Neuronal stem cell (in vitro differentiated cells): Measurements from ENCODE around the gene RER1.
A peak's percentile ranks its signal among the peaks of the same experiment; 100 is the strongest.

ENCODE experiments used
- DNase-seq: peaks from one replicate; pipeline ENCODE4 v3.0.0-alpha.2; 2013; ENCODE audit warnings: low spot score
- H2AFZ ChIP-seq: one replicate; pipeline ENCODE4 v1.6.1; 2013; ENCODE audit warnings: mild to moderate bottlenecking, low read length, inconsistent platforms
- H2AK5ac ChIP-seq: 2 replicates; pipeline ENCODE4 v1.6.1; 2013; ENCODE audit warnings: low read depth, mild to moderate bottlenecking, inconsistent platforms, low read length, moderate library complexity, mixed read lengths
- H2BK120ac ChIP-seq: 2 replicates; pipeline ENCODE4 v1.6.1; 2013; ENCODE audit warnings: low read depth, mild to moderate bottlenecking, inconsistent platforms, low read length, moderate library complexity, mixed read lengths
- H2BK12ac ChIP-seq: one replicate; pipeline ENCODE4 v1.6.1; 2013; ENCODE audit warnings: low read length, inconsistent platforms
- H2BK15ac ChIP-seq: 2 replicates; pipeline ENCODE4 v1.6.1; 2013; ENCODE audit warnings: mild to moderate bottlenecking, low read length, inconsistent platforms, mixed read lengths
- H2BK5ac ChIP-seq: one replicate; pipeline ENCODE4 v1.6.1; 2013; ENCODE audit warnings: inconsistent platforms, mild to moderate bottlenecking, low read length, moderate library complexity
- H3K14ac ChIP-seq: one replicate; pipeline ENCODE4 v1.6.1; 2013; ENCODE audit warnings: low read length, inconsistent platforms
- H3K18ac ChIP-seq: 2 replicates; pipeline ENCODE4 v1.6.1; 2013; ENCODE audit warnings: low read length, inconsistent platforms
- H3K23ac ChIP-seq: 2 replicates; pipeline ENCODE4 v1.6.1; 2013; ENCODE audit warnings: low read depth, mild to moderate bottlenecking, mixed read lengths, low read length, inconsistent platforms; ENCODE audit not compliant: poor library complexity
- H3K27ac ChIP-seq: replicated peaks from 3 replicates; pipeline ENCODE4 v1.5.1; 2013; ENCODE audit warnings: low read length, inconsistent platforms
- H3K27me3 ChIP-seq, 3 experiments: 2 replicates each; pipeline ENCODE4 v1.6.1; 2013; ENCODE audit warnings: low read length in 3 of 3, mild to moderate bottlenecking in 2 of 3, inconsistent platforms in 1 of 3, low read depth in 1 of 3, mixed read lengths in 1 of 3, moderate library complexity in 1 of 3; ENCODE audit not compliant: control insufficient read depth in 3 of 3, insufficient read depth in 3 of 3
- H3K36me3 ChIP-seq, 2 donors: replicated peaks in 1 of 2; 2 replicates each; pipeline ENCODE4 v1.6.1; 2013; ENCODE audit warnings: low read length in 2 of 2; ENCODE audit not compliant: control insufficient read depth in 2 of 2, insufficient read depth in 2 of 2
- H3K4ac ChIP-seq: 2 replicates; pipeline ENCODE4 v1.6.1; 2013; ENCODE audit warnings: inconsistent platforms, mild to moderate bottlenecking, low read length, moderate library complexity
- H3K4me1 ChIP-seq, 2 donors: 1 replicate in 1 of 2; 2 replicates in 1 of 2; pipeline ENCODE4 v1.6.1; 2013; ENCODE audit warnings: low read length in 2 of 2, low read depth in 1 of 2; ENCODE audit not compliant: control insufficient read depth in 2 of 2, insufficient read depth in 1 of 2
- H3K4me2 ChIP-seq: one replicate; pipeline ENCODE4 v1.6.1; 2013; ENCODE audit warnings: mild to moderate bottlenecking, low read length, inconsistent platforms; ENCODE audit not compliant: insufficient read depth, poor library complexity, severe bottlenecking
- H3K4me3 ChIP-seq, 2 donors: 2 replicates each; pipeline ENCODE4 v1.5.1; 2013; ENCODE audit warnings: low read length in 2 of 2, mild to moderate bottlenecking in 2 of 2, inconsistent platforms in 1 of 2, moderate library complexity in 1 of 2
- H3K79me1 ChIP-seq: one replicate; pipeline ENCODE4 v1.6.1; 2013; ENCODE audit warnings: low read depth, mild to moderate bottlenecking, inconsistent platforms, low read length, moderate library complexity
- H3K9ac ChIP-seq: one replicate; pipeline ENCODE4 v1.6.1; 2013; ENCODE audit warnings: mild to moderate bottlenecking, low read depth, low read length, inconsistent platforms; ENCODE audit not compliant: poor library complexity
- H3K9me3 ChIP-seq, 2 donors: replicated peaks in 1 of 2; 2 replicates each; pipeline versions ENCODE3 to v1.6.1; 2013; ENCODE audit warnings: low read length in 2 of 2, mild to moderate bottlenecking in 2 of 2, inconsistent platforms in 1 of 2, low read depth in 1 of 2, mixed read lengths in 1 of 2, moderate library complexity in 1 of 2; ENCODE audit not compliant: control insufficient read depth in 2 of 2, insufficient read depth in 1 of 2
- H4K8ac ChIP-seq: one replicate; pipeline ENCODE4 v1.6.1; 2013; ENCODE audit warnings: low read depth, mild to moderate bottlenecking, inconsistent platforms, low read length, moderate library complexity
- H4K91ac ChIP-seq: one replicate; pipeline ENCODE4 v1.6.1; 2013; ENCODE audit warnings: low read length, low read depth, mild to moderate bottlenecking, inconsistent platforms; ENCODE audit not compliant: poor library complexity
- WGBS, 2 donors: extraction: QIAGEN DNeasy Blood & Tissue Kit; methylation state at CpG; one replicate each; pipeline ENCODE4 v1.1.7; 2013; ENCODE audit warnings: missing lambda C conversion rate in 2 of 2, mixed read lengths in 1 of 2; ENCODE audit not compliant: insufficient read length in 2 of 2, insufficient replicate concordance in 1 of 2; ENCODE audit errors: extremely low coverage in 2 of 2; 5-methylcytosine and 5-hydroxymethylcytosine counted together

The RER1 gene

GRCh38 chr1:2344121-2344681 is 47.4 kb upstream of the RER1 start:
- peaks cover 2% of the 10 kb centered on the region for H3K79me1 ChIP-seq
- peak overlapping the region; percentile 9 for H2BK120ac ChIP-seq
- no CpG with 5 or more reads among the region's 24 CpGs for WGBS, 2 donors
- DNase-seq: no peak
- H2AFZ ChIP-seq: no peak overlapping the region
- no peak overlapping the region for H3K4me2 ChIP-seq
- H2BK5ac ChIP-seq: no peak overlapping the region
- H4K91ac ChIP-seq: peak overlapping the region; percentile 53
- no peak overlapping the region for H3K4ac ChIP-seq
- H3K27me3 ChIP-seq: no peaks in the 10 kb centered on the region
- peak overlapping the region; percentile 89 for H3K23ac ChIP-seq
- H3K9ac ChIP-seq: no peak overlapping the region
- peak overlapping the region; percentile 64 for H2AK5ac ChIP-seq
- H3K9me3 ChIP-seq: peaks cover 0 to 2% of the 10 kb centered on the region in 2 donors
- peak overlapping the region; percentile 91 for H2BK15ac ChIP-seq
- no peak overlapping the region for H3K27ac ChIP-seq
- no peaks in the 10 kb centered on the region for H3K36me3 ChIP-seq
- H3K18ac ChIP-seq: peak overlapping the region; percentile 80
- no peak overlapping the region for H3K14ac ChIP-seq
- no peak overlapping the region for H2BK12ac ChIP-seq
- H3K4me1 ChIP-seq: peaks cover 6 to 12% of the 10 kb centered on the region in 2 donors
- H3K4me3 ChIP-seq: no peak overlapping the region
- H4K8ac ChIP-seq: no peak overlapping the region

- H3K4me2 ChIP-seq: no peak overlapping the region
- peak overlapping the region in 1 of 2 donors; percentile 48 for H3K4me3 ChIP-seq
- no peak overlapping the region for H4K8ac ChIP-seq
- no peak overlapping the region for H2BK5ac ChIP-seq
- peak overlapping the region; percentile 64 for H2AK5ac ChIP-seq
- H3K36me3 ChIP-seq: no peaks in the 10 kb centered on the region
- H3K14ac ChIP-seq: no peak overlapping the region
- no peak for DNase-seq
- peak overlapping the region; percentile 66 for H3K18ac ChIP-seq
- no peak overlapping the region for H3K4ac ChIP-seq
- no peak overlapping the region for H3K9ac ChIP-seq
- peak overlapping the region; percentile 91 for H2BK15ac ChIP-seq
- peaks cover 12 to 16% of the 10 kb centered on the region in 2 donors for H3K4me1 ChIP-seq
- H3K79me1 ChIP-seq: peaks cover 2% of the 10 kb centered on the region
- no peak overlapping the region for H2AFZ ChIP-seq
- H4K91ac ChIP-seq: peak overlapping the region; percentile 53
- H3K9me3 ChIP-seq: peaks cover 0 to 2% of the 10 kb centered on the region in 2 donors
- H3K27me3 ChIP-seq: no peaks in the 10 kb centered on the region
- H2BK12ac ChIP-seq: peak overlapping the region; percentile 59
- no peak overlapping the region for H3K27ac ChIP-seq
- peak overlapping the region; percentile 75 for H2BK120ac ChIP-seq
- peak overlapping the region; percentile 44 for H3K23ac ChIP-seq
- no CpG with 5 or more reads among the region's 29 CpGs for WGBS, 2 donors
Observed at GRCh38 chr1:2344744-2345296, 46.8 kb upstream of the RER1 start.

- H3K4me2 ChIP-seq: no peak overlapping the region
- H2BK120ac ChIP-seq: peak overlapping the region; percentile 75
- H2AFZ ChIP-seq: no peak overlapping the region
- H3K4ac ChIP-seq: no peak overlapping the region
- peak overlapping the region; percentile 44 for H3K23ac ChIP-seq
- H3K9me3 ChIP-seq: peaks cover 0 to 2% of the 10 kb centered on the region in 2 donors
- peak overlapping the region; percentile 64 for H2AK5ac ChIP-seq
- peak overlapping the region; percentile 68 for H3K18ac ChIP-seq
- DNase-seq: no peak
- H3K14ac ChIP-seq: no peak overlapping the region
- H2BK5ac ChIP-seq: no peak overlapping the region
- no peak overlapping the region for H4K8ac ChIP-seq
- H2BK15ac ChIP-seq: peak overlapping the region; percentile 91
- no peak overlapping the region for H3K4me3 ChIP-seq
- peak overlapping the region; percentile 59 for H2BK12ac ChIP-seq
- H3K27ac ChIP-seq: no peak overlapping the region
- H3K79me1 ChIP-seq: peaks cover 2% of the 10 kb centered on the region
- no peaks in the 10 kb centered on the region for H3K36me3 ChIP-seq
- no peak overlapping the region for H3K9ac ChIP-seq
- WGBS, 2 donors: no CpG with 5 or more reads among the region's 24 CpGs
- H3K4me1 ChIP-seq: peaks cover 17 to 18% of the 10 kb centered on the region in 2 donors
- H4K91ac ChIP-seq: no peak overlapping the region
- no peaks in the 10 kb centered on the region for H3K27me3 ChIP-seq
Observed at GRCh38 chr1:2345297-2346075, 46.2 kb upstream of the RER1 start.
